BLaER1 treated with 17β-estradiol and CSF1 and Interleukin-3, amounts not matched to agents 10 nM and 100 nM (cell line): ENCODE results near the gene RGS6.

ENCODE experiments used
- H3K27ac ChIP-seq, 11 experiments: shearing (Covaris generic); formaldehyde crosslinking; 2 replicates each; pipeline ENCODE4 v1.8.1; 2022
- H3K27me3 ChIP-seq, 11 experiments: shearing (Covaris generic); formaldehyde crosslinking; 2 replicates each; pipeline ENCODE4 v1.8.1; 2022
- H3K36me3 ChIP-seq, 11 experiments: shearing (Covaris generic); formaldehyde crosslinking; 2 replicates each; pipeline ENCODE4 v1.8.1; 2022
- H3K4me1 ChIP-seq, 10 experiments: shearing (Covaris generic); formaldehyde crosslinking; 2 replicates each; pipeline ENCODE4 v1.8.1; 2022
- H3K4me2 ChIP-seq, 11 experiments: shearing (Covaris generic); formaldehyde crosslinking; 2 replicates each; pipeline ENCODE4 v1.8.1; 2022
- H3K4me3 ChIP-seq, 10 experiments: shearing (Covaris generic); formaldehyde crosslinking; 2 replicates each; pipeline ENCODE4 v1.8.1; 2022
- H3K9ac ChIP-seq, 11 experiments: shearing (Covaris generic); formaldehyde crosslinking; 2 replicates each; pipeline ENCODE4 v1.8.1; 2022
- H3K9me3 ChIP-seq, 11 experiments: shearing (Covaris generic); formaldehyde crosslinking; replicated peaks in 1 of 11; 2 replicates each; pipeline ENCODE4 v1.8.1; 2022
- H4K20me1 ChIP-seq, 11 experiments: shearing (Covaris generic); formaldehyde crosslinking; 2 replicates each; pipeline ENCODE4 v1.8.1; 2022
- Cebpa-rat ChIP-seq, 11 experiments: shearing (Covaris generic); IDR thresholded peaks; 2 replicates each; pipeline ENCODE4 v1.8.1; 2022

RGS6 gene

DNA sequence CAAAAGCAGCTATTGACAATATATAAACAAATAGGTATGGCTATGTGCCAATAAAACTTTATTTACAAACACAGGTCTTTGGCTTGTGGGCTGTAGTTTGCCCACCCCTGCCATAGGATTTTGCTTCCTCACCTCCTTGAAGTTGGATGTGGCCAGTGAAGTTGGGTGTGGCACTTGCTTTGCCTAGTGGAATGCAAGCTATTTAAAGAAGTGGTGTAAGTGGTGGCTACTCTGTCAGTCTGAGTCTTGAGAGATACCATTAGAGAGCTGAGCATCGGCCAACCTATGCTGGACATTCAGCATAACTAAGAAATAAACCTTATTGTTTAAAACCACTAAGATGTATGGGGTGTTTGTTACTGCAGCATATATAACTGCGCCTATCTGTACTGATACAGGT, 321.3 kb downstream of the RGS6 start:
- no peak for TF ChIP-seq Cebpa-rat (IDR thresholded peaks at IDR 0.05)
- Histone ChIP-seq H3K4me1 (peaks cover 0 to 11% (median 6%) of the 10 kb centered on the region in 10 experiments; a peak in 10 of 20 replicates), H3K9ac (no peak overlapping the region), H3K4me2 (no peak overlapping the region), H3K9me3 (peaks cover 21 to 37% (median 28%) of the 10 kb centered on the region in 11 experiments), H3K4me3 (no peak overlapping the region), H4K20me1 (no peaks in the 10 kb centered on the region), H3K36me3 (peaks cover 0 to 7% (median 0%) of the 10 kb centered on the region in 11 experiments; a peak in 1 of 22 replicates), H3K27ac (no peak overlapping the region), H3K27me3 (no peaks in the 10 kb centered on the region)

DNA sequence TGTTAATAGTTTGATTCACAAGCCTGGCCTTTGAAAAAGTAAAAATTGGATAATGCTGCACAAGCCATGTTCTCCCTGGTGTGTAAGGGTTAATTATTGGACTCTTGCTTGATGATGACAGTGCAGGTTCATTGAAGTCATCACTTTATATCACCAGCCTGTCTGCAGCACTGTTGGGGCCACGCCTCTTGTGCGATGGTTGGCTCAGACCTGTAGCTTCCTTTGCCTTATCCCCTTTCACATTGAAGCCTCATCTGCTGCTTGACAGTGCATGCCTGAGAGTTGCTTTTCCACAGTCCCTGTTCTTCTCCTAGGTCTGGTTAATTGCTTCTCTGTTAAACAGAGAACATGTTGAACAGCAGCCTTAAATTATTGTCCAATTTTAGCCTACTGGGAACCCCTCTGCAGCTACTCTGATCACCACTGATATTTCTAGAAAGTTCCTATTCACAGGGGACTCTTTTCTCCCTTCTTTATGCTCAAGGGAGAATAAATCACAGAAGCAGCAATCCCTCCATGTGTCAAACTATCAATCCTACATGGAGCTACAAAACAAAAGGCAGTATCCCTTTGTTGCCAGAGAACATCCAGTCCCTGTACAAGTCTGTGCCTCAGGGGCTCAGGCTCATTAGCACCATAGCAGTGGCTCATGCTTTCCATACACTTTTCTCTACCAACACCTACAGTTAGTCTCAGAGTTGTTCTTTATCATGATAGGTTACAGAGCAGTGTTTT, 322.1 kb downstream of the RGS6 start:
- TF ChIP-seq Cebpa-rat (IDR thresholded peaks at IDR 0.05), result no peak
- Histone ChIP-seq H3K9me3 (peaks cover 21 to 45% (median 28%) of the 10 kb centered on the region in 11 experiments), H3K27me3 (no peaks in the 10 kb centered on the region), H3K4me3 (no peak overlapping the region), H3K4me2 (peak overlapping the region in 5 of 11 experiments; percentile 13 to 41 (median 37); a peak in 9 of 22 replicates), H3K4me1 (peaks cover 0 to 11% (median 6%) of the 10 kb centered on the region in 10 experiments; a peak in 10 of 20 replicates), H3K9ac (no peak overlapping the region), H3K27ac (no peak overlapping the region), H4K20me1 (no peaks in the 10 kb centered on the region), H3K36me3 (peaks cover 0 to 7% (median 0%) of the 10 kb centered on the region in 11 experiments; a peak in 1 of 22 replicates)

GRCh38 chr14:72254937-72255472, 322.8 kb downstream of the RGS6 start:
- H3K27me3 ChIP-seq, result no peaks in the 10 kb centered on the region
- no peak overlapping the region for H3K9ac ChIP-seq
- H3K4me1 ChIP-seq, result peaks cover 0 to 11% (median 6%) of the 10 kb centered on the region in 10 experiments; a peak in 10 of 20 replicates

GRCh38 chr14:72256055-72256454, 323.8 kb downstream of the RGS6 start:
- H3K9me3 ChIP-seq, result peaks cover 28 to 54% (median 40%) of the 10 kb centered on the region in 11 experiments
- TF ChIP-seq Cebpa-rat (IDR thresholded peaks at IDR 0.05), result no peak
- no peaks in the 10 kb centered on the region for H3K27me3 ChIP-seq
- no peak overlapping the region for H3K4me3 ChIP-seq
- H3K27ac ChIP-seq, result no peak overlapping the region
- no peak overlapping the region for H3K9ac ChIP-seq
- H3K4me1 ChIP-seq, result peaks cover 0 to 11% (median 6%) of the 10 kb centered on the region in 10 experiments; a peak in 10 of 20 replicates
- no peak overlapping the region for H3K4me2 ChIP-seq
- no peaks in the 10 kb centered on the region for H4K20me1 ChIP-seq
- peaks cover 0 to 7% (median 0%) of the 10 kb centered on the region in 11 experiments; a peak in 1 of 22 replicates for H3K36me3 ChIP-seq

More at GRCh38 chr14:72254937-72255472, 322.8 kb downstream of the RGS6 start:
- no peak for TF ChIP-seq Cebpa-rat (IDR thresholded peaks at IDR 0.05)
- H4K20me1 ChIP-seq, result no peaks in the 10 kb centered on the region
- peaks cover 21 to 46% (median 29%) of the 10 kb centered on the region in 11 experiments for H3K9me3 ChIP-seq
- H3K36me3 ChIP-seq, result peaks cover 0 to 7% (median 0%) of the 10 kb centered on the region in 11 experiments; a peak in 1 of 22 replicates
- H3K27ac ChIP-seq, result no peak overlapping the region
- H3K4me2 ChIP-seq, result peak overlapping the region in 7 of 11 experiments; percentile 13 to 41 (median 36); a peak in 10 of 22 replicates
- H3K4me3 ChIP-seq, result no peak overlapping the region

GRCh38 chr14:72261068-72261467, 328.8 kb downstream of the RGS6 start:
- no peak overlapping the region for H3K4me3 ChIP-seq
- H3K4me1 ChIP-seq, result peaks cover 0 to 14% (median 10%) of the 10 kb centered on the region in 10 experiments; a peak in 13 of 20 replicates
- peaks cover 29 to 62% (median 48%) of the 10 kb centered on the region in 11 experiments for H3K9me3 ChIP-seq
- no peak for TF ChIP-seq Cebpa-rat (IDR thresholded peaks at IDR 0.05)
- H3K36me3 ChIP-seq, result peaks cover 0 to 6% (median 0%) of the 10 kb centered on the region in 11 experiments; a peak in 1 of 22 replicates
- H3K4me2 ChIP-seq, result no peak overlapping the region
- H3K27me3 ChIP-seq, result no peaks in the 10 kb centered on the region
- no peak overlapping the region for H3K9ac ChIP-seq
- no peak overlapping the region for H3K27ac ChIP-seq
- no peaks in the 10 kb centered on the region for H4K20me1 ChIP-seq

- Histone ChIP-seq H3K9ac (no peak overlapping the region), H4K20me1 (no peaks in the 10 kb centered on the region), H3K27ac (no peak overlapping the region), H3K9me3 (peaks cover 15 to 45% (median 34%) of the 10 kb centered on the region in 11 experiments; a peak in 21 of 22 replicates), H3K27me3 (no peaks in the 10 kb centered on the region), H3K4me1 (peaks cover 3 to 31% (median 26%) of the 10 kb centered on the region in 10 experiments), H3K36me3 (no peaks in the 10 kb centered on the region), H3K4me2 (peak overlapping the region in 8 of 11 experiments; percentile 20 to 55 (median 42); a peak in 15 of 22 replicates), H3K4me3 (no peak overlapping the region)
- TF ChIP-seq Cebpa-rat (IDR thresholded peaks at IDR 0.05), result no peak
Measured at GRCh38 chr14:72262771-72263170, 330.5 kb downstream of the RGS6 start.

- Histone ChIP-seq H3K36me3 (no peaks in the 10 kb centered on the region), H3K4me3 (no peak overlapping the region), H4K20me1 (no peaks in the 10 kb centered on the region), H3K27me3 (no peaks in the 10 kb centered on the region), H3K9ac (no peak overlapping the region), H3K9me3 (peaks cover 11 to 36% (median 26%) of the 10 kb centered on the region in 11 experiments; a peak in 21 of 22 replicates), H3K4me1 (peaks cover 17 to 50% (median 45%) of the 10 kb centered on the region in 10 experiments), H3K27ac (no peak overlapping the region), H3K4me2 (no peak overlapping the region; a peak in 1 of 22 replicates)
- no peak for TF ChIP-seq Cebpa-rat (IDR thresholded peaks at IDR 0.05)
Measured at GRCh38 chr14:72264716-72265115, 332.5 kb downstream of the RGS6 start.

- Histone ChIP-seq H4K20me1 (no peaks in the 10 kb centered on the region), H3K4me2 (peak overlapping the region in 1 of 11 experiments; percentile 83; a peak in 2 of 22 replicates), H3K4me1 (peaks cover 17 to 51% (median 41%) of the 10 kb centered on the region in 10 experiments), H3K9me3 (peaks cover 16 to 37% (median 28%) of the 10 kb centered on the region in 11 experiments), H3K27ac (no peak overlapping the region), H3K4me3 (no peak overlapping the region), H3K9ac (no peak overlapping the region), H3K27me3 (no peaks in the 10 kb centered on the region), H3K36me3 (no peaks in the 10 kb centered on the region)
- TF ChIP-seq Cebpa-rat (IDR thresholded peaks at IDR 0.05), result no peak
Measured at GRCh38 chr14:72270147-72270727, 338.0 kb downstream of the RGS6 start.

GRCh38 chr14:72270749-72271148, 338.5 kb downstream of the RGS6 start:
- H3K36me3 ChIP-seq, result no peaks in the 10 kb centered on the region
- H4K20me1 ChIP-seq, result no peaks in the 10 kb centered on the region
- H3K27ac ChIP-seq, result no peak overlapping the region
- peaks cover 18 to 33% (median 27%) of the 10 kb centered on the region in 11 experiments for H3K9me3 ChIP-seq
- peaks cover 17 to 56% (median 42%) of the 10 kb centered on the region in 10 experiments for H3K4me1 ChIP-seq
- no peak overlapping the region for H3K9ac ChIP-seq
- no peak for TF ChIP-seq Cebpa-rat (IDR thresholded peaks at IDR 0.05)
- H3K4me3 ChIP-seq, result no peak overlapping the region
- no peaks in the 10 kb centered on the region for H3K27me3 ChIP-seq
- H3K4me2 ChIP-seq, result no peak overlapping the region
